NT2/D1 (cell line): ENCODE data around the gene SEPTIN5.
"Not testable (repeated sequence)": the region's sequence is repeated elsewhere in the genome, so short reads cannot be mapped to it uniquely, and the experiment has no call there.

ENCODE experiments used
- DNase-seq: peaks from one replicate; pipeline ENCODE4 v3.0.0-alpha.2; 2011; ENCODE audit warnings: low read depth, low spot score
- H3K27me3 ChIP-seq: 2 replicates; pipeline ENCODE4 v1.6.0; 2011; ENCODE audit warnings: mild to moderate bottlenecking; ENCODE audit not compliant: insufficient read length, insufficient read depth
- H3K36me3 ChIP-seq: 2 replicates; pipeline ENCODE4 v1.6.1; 2011; ENCODE audit warnings: mild to moderate bottlenecking, low read length, mixed read lengths; ENCODE audit not compliant: insufficient read depth, insufficient read length
- H3K4me1 ChIP-seq: 2 replicates; pipeline ENCODE4 v1.5.1; 2011; ENCODE audit not compliant: insufficient read depth, insufficient read length
- H3K4me3 ChIP-seq: 2 replicates; pipeline ENCODE4 v1.5.1; 2011; ENCODE audit warnings: low read depth; ENCODE audit not compliant: insufficient read length
- H3K9ac ChIP-seq: 2 replicates; pipeline ENCODE4 v1.6.0; 2011; ENCODE audit warnings: low read depth; ENCODE audit not compliant: insufficient read length
- H3K9me3 ChIP-seq: 2 replicates; pipeline ENCODE4 v1.5.1; 2011; ENCODE audit warnings: mild to moderate bottlenecking, low read length; ENCODE audit not compliant: insufficient read depth
- SUZ12 ChIP-seq: IDR thresholded peaks from 2 replicates; pipeline ENCODE4 v1.6.1; 2011; ENCODE audit not compliant: insufficient read length, insufficient read depth; ENCODE audit errors: extremely low read depth
- YY1 ChIP-seq: IDR thresholded peaks from 2 replicates; pipeline ENCODE4 v1.6.1; 2011; ENCODE audit not compliant: insufficient read length, insufficient read depth
- ZNF274 ChIP-seq: IDR thresholded peaks from 2 replicates; pipeline ENCODE4 v1.6.1; 2011; ENCODE audit warnings: mild to moderate bottlenecking, low read depth, low read length

SEPTIN5 gene

DNA sequence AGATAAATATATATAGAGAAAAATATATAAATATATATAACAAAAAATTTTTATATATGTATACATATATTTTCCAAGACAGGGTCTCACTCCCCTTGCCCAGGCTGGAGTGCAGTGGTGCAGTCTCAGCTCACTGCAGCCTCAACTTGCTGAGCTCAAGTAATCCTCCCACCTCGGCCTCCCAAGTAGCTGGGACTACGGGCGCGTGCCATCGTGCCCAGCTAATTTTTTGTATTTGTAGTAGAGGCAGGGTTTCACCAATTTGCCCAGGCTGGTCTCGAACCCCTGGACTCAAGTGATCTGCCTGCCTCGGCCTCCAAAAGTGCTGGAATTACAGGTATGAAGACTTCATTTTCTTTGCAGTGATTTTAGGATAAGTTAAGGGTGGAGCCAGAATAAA lies 38.9 kb upstream of the SEPTIN5 start:
- Histone ChIP-seq H3K9ac (no peak overlapping the region), H3K9me3 (peaks cover 11% of the 10 kb centered on the region; the same call in 1 of the 2 replicates), H3K4me1 (peaks cover 4% of the 10 kb centered on the region), H3K4me3 (no peak overlapping the region), H3K27me3 (no peaks in the 10 kb centered on the region), H3K36me3 (no peaks in the 10 kb centered on the region)
- no peak for DNase-seq
- TF ChIP-seq SUZ12 = no peak
- no peak for TF ChIP-seq ZNF274
- no peak for TF ChIP-seq YY1

DNA sequence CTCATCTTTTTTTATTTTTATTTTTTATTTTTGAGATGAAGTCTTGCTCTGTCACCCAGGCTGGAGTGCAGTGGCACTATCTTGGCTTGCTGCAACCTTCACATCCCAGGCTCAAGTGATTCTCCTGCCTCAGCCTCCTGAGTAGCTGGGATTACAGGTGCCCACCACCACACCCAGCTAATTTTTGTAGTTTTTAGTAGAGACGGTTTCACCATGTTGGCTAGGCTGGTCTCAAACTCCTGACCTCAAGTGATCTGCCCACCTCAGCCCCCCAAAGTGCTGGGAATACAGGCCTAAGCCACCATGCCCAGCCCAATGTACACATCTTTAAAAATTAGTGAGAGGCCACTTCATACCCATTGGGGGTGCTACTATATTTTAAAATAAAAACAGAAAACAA lies 37.9 kb upstream of the SEPTIN5 start:
- H3K9ac ChIP-seq, H3K36me3 ChIP-seq, H3K9me3 ChIP-seq, H3K4me3 ChIP-seq, H3K27me3 ChIP-seq, DNase-seq, H3K4me1 ChIP-seq: not testable (repeated sequence)

DNA sequence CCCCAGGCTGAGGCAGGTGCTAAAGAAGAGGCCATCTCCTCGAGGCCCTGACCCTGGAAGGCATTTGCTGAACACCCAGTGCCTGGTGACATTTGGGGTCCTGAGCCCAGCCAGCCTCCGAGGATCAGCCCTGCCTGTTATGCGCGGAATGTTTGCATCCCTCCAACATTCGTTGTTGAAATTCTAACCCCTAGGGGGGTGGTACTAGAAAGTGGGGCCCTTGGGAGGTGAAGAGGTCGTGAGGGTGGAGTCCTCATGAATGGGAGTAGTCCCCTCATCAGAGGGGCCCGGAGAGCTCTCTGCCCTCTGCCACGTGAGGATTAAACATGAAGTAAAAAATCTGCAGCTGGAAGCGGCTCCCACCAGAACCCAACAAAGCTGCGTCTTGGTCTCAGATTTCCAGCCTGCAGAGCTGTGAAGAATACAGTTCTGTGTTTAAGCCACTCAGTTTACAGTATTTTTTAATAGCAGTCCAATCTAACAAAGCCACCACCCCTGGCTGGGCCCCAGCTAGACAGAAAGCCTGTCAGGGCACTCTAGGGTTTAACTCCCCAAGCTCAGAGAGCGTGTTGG lies 35.3 kb upstream of the SEPTIN5 start:
- no peak for TF ChIP-seq YY1
- no peak for TF ChIP-seq SUZ12
- TF ChIP-seq ZNF274 = no peak
- peaks cover 4% of the 10 kb centered on the region for H3K4me1 ChIP-seq
- no peak overlapping the region for H3K4me3 ChIP-seq
- no peaks in the 10 kb centered on the region for H3K36me3 ChIP-seq
- H3K9me3 ChIP-seq = no peaks in the 10 kb centered on the region
- DNase-seq = no peak
- H3K27me3 ChIP-seq = no peaks in the 10 kb centered on the region
- no peak overlapping the region for H3K9ac ChIP-seq

DNA sequence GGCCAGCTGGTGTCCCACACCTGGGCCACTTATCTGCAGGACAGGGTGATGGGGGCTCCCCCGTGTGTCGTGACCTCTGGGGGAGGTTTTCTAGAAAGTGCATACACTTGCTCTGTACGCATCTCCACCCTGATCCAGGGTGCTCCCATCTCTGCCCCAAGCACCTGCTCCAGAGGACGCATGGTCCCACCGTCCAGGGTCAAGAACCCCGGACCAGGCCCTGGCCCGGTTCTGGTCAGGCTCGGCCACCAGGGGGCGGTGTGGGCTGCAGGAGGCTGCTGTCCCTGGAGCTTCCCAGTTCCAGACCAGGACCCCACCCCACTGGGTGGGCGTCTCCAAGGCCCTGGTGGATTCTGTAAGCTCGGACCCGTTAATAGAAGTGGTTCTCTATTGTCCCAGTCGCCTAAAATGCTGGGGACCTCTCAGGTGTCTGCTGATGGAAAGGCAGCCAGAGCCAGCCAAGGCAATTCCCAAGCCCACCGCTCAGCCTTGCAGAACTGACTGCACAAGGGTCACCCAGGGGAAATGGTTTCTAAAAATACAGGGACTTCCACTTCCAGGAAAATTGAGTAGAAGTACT lies 34.7 kb upstream of the SEPTIN5 start:
- no peak for DNase-seq
- TF ChIP-seq ZNF274 (no peak), SUZ12 (no peak), YY1 (no peak)

DNA sequence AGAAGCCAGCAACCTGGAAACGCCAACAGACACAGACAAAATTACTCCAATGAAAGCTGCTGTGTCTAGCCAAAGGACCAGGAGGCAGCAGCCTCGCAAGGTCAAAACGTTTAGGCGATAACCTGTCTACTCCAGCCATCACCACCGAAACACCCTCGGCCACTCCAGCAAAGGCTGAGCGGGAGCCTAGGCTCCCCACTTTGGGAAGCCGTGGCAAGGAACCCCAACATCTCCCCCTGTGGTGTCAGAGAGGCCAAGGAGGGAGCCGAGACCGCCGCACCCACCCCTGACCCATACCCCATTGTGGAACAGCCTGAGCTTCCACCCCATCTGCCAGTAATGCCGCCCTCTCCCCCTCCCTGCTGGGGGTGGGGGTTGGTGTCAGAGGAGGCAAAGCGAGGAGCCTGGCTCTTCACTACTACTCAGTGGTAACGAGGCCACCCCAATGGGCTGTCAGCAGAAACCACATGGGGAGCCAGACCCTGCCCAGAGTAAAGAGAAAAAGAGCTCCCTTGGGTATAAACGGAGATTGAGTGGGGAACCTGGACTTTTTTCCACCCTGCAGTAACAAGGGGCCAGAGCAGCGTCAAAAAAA lies 33.9 kb upstream of the SEPTIN5 start:
- Histone ChIP-seq H3K36me3 (no peaks in the 10 kb centered on the region), H3K4me3 (no peak overlapping the region), H3K27me3 (no peaks in the 10 kb centered on the region), H3K9ac (no peak overlapping the region), H3K9me3 (no peaks in the 10 kb centered on the region), H3K4me1 (peaks cover 4% of the 10 kb centered on the region)
- DNase-seq = no peak
- TF ChIP-seq ZNF274 = no peak
- TF ChIP-seq YY1 = no peak
- TF ChIP-seq SUZ12 = no peak

More for the DNA sequence above, 34.7 kb upstream of the SEPTIN5 start:
- H3K27me3 ChIP-seq = no peaks in the 10 kb centered on the region
- no peak overlapping the region for H3K9ac ChIP-seq
- no peak overlapping the region for H3K4me3 ChIP-seq
- H3K9me3 ChIP-seq = no peaks in the 10 kb centered on the region
- no peaks in the 10 kb centered on the region for H3K36me3 ChIP-seq
- H3K4me1 ChIP-seq = peaks cover 4% of the 10 kb centered on the region

DNA sequence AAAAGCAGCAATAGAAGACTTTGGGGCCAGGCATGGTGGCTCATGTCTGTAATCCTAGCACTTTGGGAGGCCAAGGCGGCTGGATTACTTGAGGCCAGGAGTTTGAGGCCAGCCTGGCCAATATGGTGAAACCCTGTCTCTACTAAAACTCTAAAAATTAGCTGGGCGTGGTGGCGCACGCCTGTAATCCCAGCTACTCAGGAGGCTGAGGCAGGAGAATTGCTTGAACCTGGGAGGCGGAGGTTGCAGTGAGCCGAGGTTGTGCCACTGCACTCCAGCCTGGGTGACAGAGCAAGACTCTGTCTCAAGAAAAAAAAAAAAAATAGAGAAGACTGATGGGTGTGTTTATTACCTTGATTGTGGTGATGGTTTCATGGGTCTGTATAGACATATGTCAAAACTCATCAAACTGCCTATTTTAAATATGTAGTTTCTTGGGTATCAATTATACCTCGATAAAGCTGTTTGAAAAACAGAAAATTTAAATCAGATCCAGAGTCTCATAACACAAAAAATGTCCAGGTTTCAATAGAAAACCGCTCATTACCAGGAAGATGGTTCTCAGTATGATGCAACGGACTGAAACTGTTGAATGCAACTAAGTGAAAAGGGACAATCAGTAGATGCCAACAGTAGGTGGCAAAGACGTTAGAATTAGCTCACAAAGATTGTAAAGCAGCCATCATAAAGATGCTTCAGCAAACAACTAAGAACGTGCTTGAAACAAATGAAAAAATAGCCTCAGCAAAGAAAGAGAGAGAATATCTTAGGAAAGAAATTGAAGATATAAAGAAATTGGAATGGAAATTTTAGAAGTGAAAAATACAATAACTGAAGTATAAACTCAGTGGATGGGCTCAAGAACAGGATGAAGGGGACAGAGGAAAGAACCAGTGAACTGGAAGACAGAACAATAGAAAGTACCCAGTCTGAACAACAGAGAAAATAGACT lies 33.1 kb upstream of the SEPTIN5 start:
- Histone ChIP-seq H3K4me1 (peaks cover 4% of the 10 kb centered on the region), H3K36me3 (no peaks in the 10 kb centered on the region), H3K27me3 (no peaks in the 10 kb centered on the region), H3K9me3 (no peaks in the 10 kb centered on the region), H3K9ac (no peak overlapping the region), H3K4me3 (no peak overlapping the region)
- no peak for TF ChIP-seq SUZ12
- TF ChIP-seq YY1 = no peak
- TF ChIP-seq ZNF274 = no peak
- DNase-seq = no peak

DNA sequence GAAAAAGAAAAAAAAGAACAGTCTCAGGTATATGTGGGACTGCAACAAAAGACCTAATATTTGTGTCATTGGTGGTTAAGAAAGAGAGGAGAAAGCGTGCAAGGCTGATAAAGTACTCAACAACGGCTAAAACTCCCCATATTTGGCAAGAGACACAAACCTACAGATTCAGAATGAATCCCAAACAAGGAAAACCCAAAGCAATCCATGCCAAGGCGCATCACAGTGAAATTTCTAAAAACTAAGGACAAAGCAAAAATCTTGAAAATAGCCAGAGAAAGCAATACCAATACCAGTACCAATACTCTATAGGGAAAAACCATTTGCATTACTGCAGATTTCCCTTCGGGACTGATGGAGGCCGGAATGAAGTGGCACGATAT lies 32.4 kb upstream of the SEPTIN5 start:
- Histone ChIP-seq H3K36me3 (no peaks in the 10 kb centered on the region), H3K9me3 (no peaks in the 10 kb centered on the region), H3K4me3 (no peak overlapping the region), H3K27me3 (no peaks in the 10 kb centered on the region), H3K9ac (no peak overlapping the region), H3K4me1 (peaks cover 4% of the 10 kb centered on the region)
- DNase-seq = no peak
- TF ChIP-seq ZNF274 (no peak), YY1 (no peak), SUZ12 (no peak)
